ENCODE measurements around the gene SNORC. TPM values are rescaled to one million over a fixed set of nuclear protein-coding genes. Genes with fewer than 3 reads are reported as not detected.

SNORC gene
- total and polyA plus RNA-seq, 2 of the 13 experiments (the other 11 are each of a cell fraction or from before 2014, with no cell fraction given), result 59.1 to 86.1 TPM

DNA sequence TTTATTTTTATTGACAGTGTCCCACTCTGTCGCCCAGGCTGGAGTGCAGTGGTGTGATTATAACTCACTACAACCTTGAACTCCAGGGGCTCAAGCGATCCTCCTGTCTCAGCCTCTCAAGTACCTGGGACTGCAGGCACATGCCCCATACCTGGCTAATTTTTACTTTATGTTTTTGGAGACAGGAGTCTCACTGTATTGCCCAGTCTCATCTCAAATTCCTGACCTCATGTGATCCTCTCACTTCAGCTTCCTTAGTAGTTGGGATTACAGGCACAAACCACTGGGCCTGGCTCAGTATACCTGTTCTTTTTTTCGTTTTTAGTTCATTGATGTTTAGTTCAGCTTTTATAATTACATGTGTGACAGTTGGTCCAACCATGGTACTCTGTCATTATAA is 40.1 kb upstream of the SNORC start:
- intact Hi-C loops (cut with micrococcal nuclease; ENCODE audit: unreplicated experiment) (no loop called here), in situ Hi-C loops (cut with HindIII; ENCODE audit: extremely low pct_ligation_motif_present, low pct_unique_long_range_greater_than_20kb) (no loop called here)
- TF ChIP-seq ZNF121 (CRISPR knock-in tag; IDR thresholded peaks at IDR 0.05), result peak; percentile 75; the same call in 1 of the 2 replicates
- TF ChIP-seq, protein P1, sequence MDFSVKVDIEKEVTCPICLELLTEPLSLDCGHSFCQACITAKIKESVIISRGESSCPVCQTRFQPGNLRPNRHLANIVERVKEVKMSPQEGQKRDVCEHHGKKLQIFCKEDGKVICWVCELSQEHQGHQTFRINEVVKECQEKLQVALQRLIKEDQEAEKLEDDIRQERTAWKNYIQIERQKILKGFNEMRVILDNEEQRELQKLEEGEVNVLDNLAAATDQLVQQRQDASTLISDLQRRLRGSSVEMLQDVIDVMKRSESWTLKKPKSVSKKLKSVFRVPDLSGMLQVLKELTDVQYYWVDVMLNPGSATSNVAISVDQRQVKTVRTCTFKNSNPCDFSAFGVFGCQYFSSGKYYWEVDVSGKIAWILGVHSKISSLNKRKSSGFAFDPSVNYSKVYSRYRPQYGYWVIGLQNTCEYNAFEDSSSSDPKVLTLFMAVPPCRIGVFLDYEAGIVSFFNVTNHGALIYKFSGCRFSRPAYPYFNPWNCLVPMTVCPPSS (IDR thresholded peaks at IDR 0.05), result no peak
- TF ChIP-seq, protein P2, sequence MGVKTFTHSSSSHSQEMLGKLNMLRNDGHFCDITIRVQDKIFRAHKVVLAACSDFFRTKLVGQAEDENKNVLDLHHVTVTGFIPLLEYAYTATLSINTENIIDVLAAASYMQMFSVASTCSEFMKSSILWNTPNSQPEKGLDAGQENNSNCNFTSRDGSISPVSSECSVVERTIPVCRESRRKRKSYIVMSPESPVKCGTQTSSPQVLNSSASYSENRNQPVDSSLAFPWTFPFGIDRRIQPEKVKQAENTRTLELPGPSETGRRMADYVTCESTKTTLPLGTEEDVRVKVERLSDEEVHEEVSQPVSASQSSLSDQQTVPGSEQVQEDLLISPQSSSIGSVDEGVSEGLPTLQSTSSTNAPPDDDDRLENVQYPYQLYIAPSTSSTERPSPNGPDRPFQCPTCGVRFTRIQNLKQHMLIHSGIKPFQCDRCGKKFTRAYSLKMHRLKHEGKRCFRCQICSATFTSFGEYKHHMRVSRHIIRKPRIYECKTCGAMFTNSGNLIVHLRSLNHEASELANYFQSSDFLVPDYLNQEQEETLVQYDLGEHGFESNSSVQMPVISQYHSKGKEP (CRISPR knock-in tag; IDR thresholded peaks at IDR 0.05), result no peak
- Histone ChIP-seq H3K36me3 (replicated peaks in 1 of 2; ENCODE audit: control insufficient read depth in 1 of 2, insufficient read depth in 2 of 2, low read length in 2 of 2) (peaks cover 32 to 71% of the 10 kb centered on the region in 2 experiments), H3K4me3 (replicated peaks in 1 of 3; ENCODE audit: insufficient read depth in 1 of 3, low read depth in 2 of 3, low read length in 3 of 3) (no peak overlapping the region), H3K4me2 (ENCODE audit: low read depth, low read length) (no peak overlapping the region), H2AFZ (ENCODE audit: low read length) (no peak overlapping the region), H3K27ac (ENCODE audit: extremely low read length, insufficient read depth, low read length) (no peak overlapping the region), H4K20me1 (ENCODE audit: insufficient read depth, low read length) (no peaks in the 10 kb centered on the region), H3K9ac (ENCODE audit: insufficient read depth, low read depth, low read length) (no peak overlapping the region), H3K79me2 (ENCODE audit: insufficient read depth, low read length) (no peaks in the 10 kb centered on the region), H3K9me3 (ENCODE audit: low read length) (no peaks in the 10 kb centered on the region), H3K4me1 (ENCODE audit: insufficient read depth, low read length) (no peaks in the 10 kb centered on the region), H3K27me3 (ENCODE audit: control insufficient read depth in 1 of 2, insufficient read depth in 2 of 2, low read length in 2 of 2) (no peaks in the 10 kb centered on the region)
- WGBS (ENCODE audit: low lambda C conversion rate), result 70% methylated on average over 3 of the region's 3 CpGs
- BruUV-seq (replicated peaks), result no TSS peak
- CTCF ChIA-PET (ENCODE audit: low intra/inter-chr PET ratio, low total read pairs), result no interaction called here
- FAIRE-seq, result no peak
- POLR2A ChIA-PET, result no interaction called here
- no peak for DNase-seq (ENCODE audit: low spot score)
- no peak for ATAC-seq

DNA sequence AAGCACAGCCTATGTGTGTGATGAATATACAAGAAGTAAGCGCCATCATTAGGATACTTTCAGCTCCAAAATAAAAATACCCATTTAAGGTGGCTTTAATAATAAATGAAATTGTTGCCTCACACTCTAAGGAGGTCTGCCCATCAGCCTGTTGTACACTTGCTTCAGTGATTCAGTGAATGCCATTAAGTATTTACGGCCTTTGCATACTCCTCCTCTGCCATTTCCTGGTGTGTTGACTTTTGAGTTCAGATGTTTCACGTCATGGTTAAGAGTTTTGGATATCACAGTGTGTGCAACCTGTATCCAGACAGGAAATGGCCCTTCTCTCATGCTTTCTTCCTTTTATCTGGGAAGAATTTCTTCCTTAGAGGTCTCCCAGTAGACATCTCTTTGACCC is 38.6 kb upstream of the SNORC start:
- no peak overlapping the region for H3K4me3 ChIP-seq (replicated peaks in 1 of 3; ENCODE audit: insufficient read depth in 1 of 3, low read depth in 2 of 3, low read length in 3 of 3)
- ChIA-PET POLR2A (no interaction called here), CTCF (ENCODE audit: low intra/inter-chr PET ratio, low total read pairs) (no interaction called here)
- H3K36me3 ChIP-seq (replicated peaks in 1 of 2; ENCODE audit: control insufficient read depth in 1 of 2, insufficient read depth in 2 of 2, low read length in 2 of 2), result peaks cover 38 to 75% of the 10 kb centered on the region in 2 experiments
- intact Hi-C loops (cut with micrococcal nuclease; ENCODE audit: unreplicated experiment) (no loop called here), in situ Hi-C loops (cut with HindIII; ENCODE audit: extremely low pct_ligation_motif_present, low pct_unique_long_range_greater_than_20kb) (no loop called here)
- no peaks in the 10 kb centered on the region for H3K4me1 ChIP-seq (ENCODE audit: insufficient read depth, low read length)
- no peak for FAIRE-seq
- no peak overlapping the region for H3K4me2 ChIP-seq (ENCODE audit: low read depth, low read length)
- H3K9me3 ChIP-seq (ENCODE audit: low read length), result no peaks in the 10 kb centered on the region
- TF ChIP-seq SMARCE1 (IDR thresholded peaks at IDR 0.05; ENCODE audit: borderline replicate concordance), result no peak
- TF ChIP-seq RAD21 (CRISPR knock-in tag; IDR thresholded peaks at IDR 0.05), result no peak
- no peak for TF ChIP-seq ISX (CRISPR knock-in tag; conservative IDR thresholded peaks at IDR 0.05)
- no peak for TF ChIP-seq ZNF431 (CRISPR knock-in tag; IDR thresholded peaks at IDR 0.05; ENCODE audit: borderline replicate concordance, low read depth)
- H3K27ac ChIP-seq (ENCODE audit: extremely low read length, insufficient read depth, low read length), result no peak overlapping the region
- BruUV-seq (replicated peaks), result no TSS peak
- no peaks in the 10 kb centered on the region for H4K20me1 ChIP-seq (ENCODE audit: insufficient read depth, low read length)
- WGBS (ENCODE audit: low lambda C conversion rate), result 98% methylated on average over 3 of the region's 3 CpGs
- no peak for ATAC-seq
- H3K27me3 ChIP-seq (ENCODE audit: control insufficient read depth in 1 of 2, insufficient read depth in 2 of 2, low read length in 2 of 2), result no peaks in the 10 kb centered on the region
- DNase-seq (ENCODE audit: low spot score), result no peak
- no peak overlapping the region for H3K9ac ChIP-seq (ENCODE audit: insufficient read depth, low read depth, low read length)
- no peaks in the 10 kb centered on the region for H3K79me2 ChIP-seq (ENCODE audit: insufficient read depth, low read length)
- no peak overlapping the region for H2AFZ ChIP-seq (ENCODE audit: low read length)
